GM19468 (cell line): ENCODE results near the gene NAXD.

Experiments
- ATAC-seq: cut with Tn5 transposase; IDR thresholded peaks from one replicate; pipeline ENCODE4 v1.9.1; 2021; ENCODE audit warnings: mild to moderate bottlenecking, moderate library complexity, moderate number of reproducible peaks; ENCODE audit not compliant: unreplicated experiment; ENCODE audit errors: extremely low read depth

The NAXD gene

GRCh38 chr13:110642291-110642981, 27.1 kb downstream of the NAXD start:
- no peak for ATAC-seq

DNA sequence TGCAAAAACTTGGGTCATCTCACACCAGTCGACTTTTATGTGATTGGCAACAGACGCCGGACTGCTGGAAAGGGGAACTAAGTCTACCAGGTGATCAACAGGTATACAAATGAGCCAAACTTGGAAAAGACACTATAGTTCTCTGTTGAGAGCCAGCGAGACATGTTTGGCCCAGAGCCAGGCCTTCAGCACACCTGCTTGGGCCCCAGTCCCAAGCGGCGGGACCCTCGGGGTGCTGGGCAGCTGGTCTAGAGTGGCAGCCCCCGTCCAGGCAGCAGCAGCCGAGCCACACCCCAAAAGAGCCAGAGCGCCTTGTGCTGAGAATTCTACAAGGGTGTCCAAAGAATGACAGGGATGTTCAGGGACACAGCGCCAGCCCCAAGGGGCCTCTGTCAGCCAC, 28.0 kb downstream of the NAXD start:
- no peak for ATAC-seq

DNA sequence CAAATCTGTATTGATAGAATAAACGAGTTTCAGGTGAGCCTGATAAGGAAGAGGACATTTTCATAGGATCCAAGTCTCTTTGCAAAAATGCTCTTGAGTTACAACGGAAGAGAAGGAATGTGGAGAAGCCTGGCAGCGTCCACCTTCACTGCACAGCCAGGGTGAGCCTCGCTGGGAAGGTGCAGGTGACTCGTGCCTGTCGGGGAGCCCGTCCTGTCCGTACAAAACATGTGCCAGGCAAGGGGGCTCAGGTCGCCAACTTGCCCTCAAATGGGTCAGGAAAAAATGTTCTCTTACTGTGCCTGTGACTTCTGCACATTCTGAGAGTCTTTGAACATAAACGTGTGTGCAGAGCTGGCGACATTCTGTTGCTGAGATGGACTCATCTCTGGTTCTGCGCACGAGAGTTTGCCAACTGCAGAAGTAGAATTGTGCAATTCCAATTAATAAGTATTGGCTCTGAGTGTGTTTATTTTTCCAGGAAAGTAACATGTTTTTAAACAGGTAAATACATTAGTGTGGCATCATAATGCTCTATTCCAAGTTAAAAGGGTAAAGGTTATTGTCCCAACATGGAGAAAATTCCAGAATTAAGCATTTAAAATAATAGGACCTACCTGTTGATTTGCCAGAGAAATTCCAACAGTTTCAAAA, 28.6 kb downstream of the NAXD start:
- ATAC-seq, result no peak

GRCh38 chr13:110644892-110645521, 29.7 kb downstream of the NAXD start:
- peak; percentile 86 for ATAC-seq

DNA sequence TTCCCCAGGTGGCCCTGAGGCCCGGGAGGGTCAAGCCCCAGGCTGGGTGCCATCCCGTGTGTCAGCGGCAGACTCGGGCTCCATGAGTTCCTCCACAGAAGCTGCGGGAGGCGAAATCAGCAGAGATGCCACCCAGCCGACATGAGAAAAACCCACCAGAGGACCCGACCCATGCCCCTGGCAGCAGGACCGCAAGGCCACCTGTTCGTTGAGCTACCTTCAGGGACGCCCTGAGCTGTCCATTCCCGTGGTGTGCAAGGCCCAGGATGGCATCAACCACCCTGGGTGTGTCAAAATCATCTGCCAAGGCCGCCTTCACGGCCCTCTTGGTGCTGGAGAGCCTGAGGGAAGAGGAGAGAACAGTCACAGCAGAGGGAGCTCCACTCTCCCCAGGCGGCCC, 30.4 kb downstream of the NAXD start:
- ATAC-seq, result no peak

- ATAC-seq, result no peak
Observed at GRCh38 chr13:110646442-110647364, 31.4 kb downstream of the NAXD start.

DNA sequence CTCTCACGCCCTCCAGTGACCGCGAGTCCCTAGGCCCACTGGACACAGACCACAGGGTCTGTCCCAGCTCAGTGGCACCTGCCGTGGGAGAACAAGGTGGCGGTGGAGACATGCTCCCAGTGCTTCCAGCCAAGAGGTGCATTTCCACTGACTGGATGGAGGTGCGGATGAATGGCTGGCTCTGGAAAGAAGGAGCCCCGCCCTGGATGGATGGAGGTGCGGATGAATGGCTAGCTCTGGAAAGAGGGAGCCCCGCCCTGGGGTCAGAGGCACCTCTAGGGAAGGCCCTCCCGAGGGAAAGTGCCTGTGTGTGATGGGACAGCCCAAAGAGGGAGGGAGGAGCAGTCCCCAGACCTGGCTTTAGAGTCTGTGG, 32.0 kb downstream of the NAXD start:
- no peak for ATAC-seq

DNA sequence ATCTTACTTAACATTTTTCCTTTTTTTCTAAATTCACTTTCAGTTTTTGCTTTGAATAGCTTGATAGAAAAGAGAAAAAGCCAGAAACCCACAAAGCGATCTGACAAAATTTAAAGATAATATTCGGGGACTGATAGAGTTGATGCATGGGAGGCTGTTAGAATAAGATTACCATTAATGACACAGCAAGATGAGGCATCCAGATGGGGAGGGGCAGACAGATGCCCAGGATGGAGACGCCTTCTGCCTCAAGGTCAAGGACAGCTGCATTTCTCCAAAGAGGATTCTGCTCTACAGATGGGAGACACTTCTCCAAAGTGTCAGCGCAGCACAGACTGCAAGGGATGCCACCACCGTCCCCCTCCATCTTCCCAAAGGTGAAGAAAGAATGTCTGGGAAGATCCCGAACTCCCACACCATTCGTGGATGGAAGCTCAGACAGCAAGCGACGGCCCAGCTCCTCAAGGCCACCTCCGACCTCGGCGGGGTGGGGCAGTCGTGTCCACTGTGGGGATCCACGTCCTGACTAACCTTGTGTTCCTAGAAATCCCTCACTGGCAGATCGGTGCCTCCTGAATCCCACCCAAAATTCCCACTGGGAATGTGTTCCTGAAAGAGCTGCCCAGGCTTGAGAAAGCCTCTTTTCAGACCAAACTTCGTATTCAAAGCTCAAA, 32.9 kb downstream of the NAXD start:
- ATAC-seq, result no peak

GRCh38 chr13:110648848-110649421, 33.6 kb downstream of the NAXD start:
- no peak for ATAC-seq

GRCh38 chr13:110649551-110649950, 34.2 kb downstream of the NAXD start:
- ATAC-seq, result no peak

DNA sequence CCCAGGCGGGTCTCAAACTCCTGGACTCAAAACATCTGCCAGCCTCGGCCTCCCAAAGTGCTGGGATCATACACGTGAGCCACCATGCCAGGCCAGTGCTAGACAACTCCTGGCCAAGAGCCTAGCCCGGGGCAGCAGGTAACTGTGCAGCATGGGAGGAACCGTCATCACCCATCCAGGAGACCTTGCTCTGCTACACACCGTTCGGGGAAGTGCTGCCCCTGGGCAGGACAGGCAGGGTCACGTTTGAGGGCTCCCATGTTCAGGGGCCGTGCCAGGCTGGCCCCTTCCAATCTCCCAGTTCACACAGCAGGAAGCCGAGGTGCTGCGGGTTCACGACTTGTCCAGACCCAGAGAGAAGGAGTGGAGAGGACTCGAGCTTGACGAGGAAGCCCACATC, 35.1 kb downstream of the NAXD start:
- no peak for ATAC-seq

DNA sequence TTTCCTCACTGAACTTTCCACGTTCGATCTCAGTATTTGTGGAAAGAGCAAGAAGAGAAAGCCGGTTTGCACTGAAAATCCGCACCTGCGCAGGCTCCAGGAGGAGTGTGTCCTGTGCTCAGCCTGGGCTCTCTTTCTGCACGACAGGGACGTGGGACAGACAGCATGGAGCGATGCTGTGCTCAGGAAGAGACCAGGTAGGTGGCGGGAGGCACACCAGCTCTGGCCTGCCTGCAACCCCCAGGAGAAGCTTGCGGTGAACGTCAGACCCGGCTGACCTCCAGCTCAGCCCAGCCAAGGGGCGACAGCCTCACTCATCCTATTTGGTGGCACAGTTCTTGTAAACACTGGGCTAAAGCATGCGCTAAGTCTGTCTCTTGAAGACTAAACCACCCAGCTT, 35.9 kb downstream of the NAXD start:
- ATAC-seq, result no peak

GRCh38 chr13:110651726-110652230, 36.4 kb downstream of the NAXD start:
- ATAC-seq, result no peak

- no peak for ATAC-seq
Observed at GRCh38 chr13:110652231-110652730, 36.9 kb downstream of the NAXD start.

DNA sequence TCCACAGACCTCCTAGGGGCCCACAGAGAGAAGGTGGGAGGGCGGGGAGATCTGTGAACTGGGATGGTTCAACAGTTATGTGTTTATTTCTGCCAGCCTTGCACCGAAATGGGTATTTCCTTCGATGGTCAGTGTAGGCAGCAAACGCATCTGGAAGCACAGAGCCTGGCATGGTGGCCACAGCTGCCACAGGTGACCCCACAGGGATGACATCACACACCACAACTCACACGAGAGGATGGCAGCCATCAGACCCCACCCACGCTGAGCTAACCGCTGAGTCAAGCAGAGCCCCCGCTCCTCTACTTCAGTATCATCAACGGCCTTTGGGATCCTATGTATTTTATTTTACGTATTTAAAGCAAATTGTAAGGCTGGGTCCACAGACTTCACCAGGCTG, 37.4 kb downstream of the NAXD start:
- no peak for ATAC-seq

DNA sequence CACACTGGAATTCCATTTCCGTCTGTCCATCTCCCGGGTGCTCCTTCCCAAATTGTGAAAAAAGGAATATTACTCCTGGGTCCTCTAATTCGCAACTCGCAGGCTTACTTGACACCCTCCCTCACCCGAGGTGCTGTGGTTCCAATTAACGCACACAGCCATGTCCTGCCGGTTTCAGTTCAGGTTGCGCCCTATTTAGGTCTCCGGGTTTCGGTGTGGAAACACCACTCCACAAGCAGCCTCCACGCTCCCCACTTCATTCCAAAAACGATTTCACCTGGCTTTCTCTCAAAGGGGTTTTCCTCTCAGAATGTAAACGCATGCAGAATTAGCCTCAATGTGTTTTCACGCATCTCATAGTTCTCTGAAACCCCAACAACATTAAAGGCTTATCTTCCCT, 37.9 kb downstream of the NAXD start:
- no peak for ATAC-seq

DNA sequence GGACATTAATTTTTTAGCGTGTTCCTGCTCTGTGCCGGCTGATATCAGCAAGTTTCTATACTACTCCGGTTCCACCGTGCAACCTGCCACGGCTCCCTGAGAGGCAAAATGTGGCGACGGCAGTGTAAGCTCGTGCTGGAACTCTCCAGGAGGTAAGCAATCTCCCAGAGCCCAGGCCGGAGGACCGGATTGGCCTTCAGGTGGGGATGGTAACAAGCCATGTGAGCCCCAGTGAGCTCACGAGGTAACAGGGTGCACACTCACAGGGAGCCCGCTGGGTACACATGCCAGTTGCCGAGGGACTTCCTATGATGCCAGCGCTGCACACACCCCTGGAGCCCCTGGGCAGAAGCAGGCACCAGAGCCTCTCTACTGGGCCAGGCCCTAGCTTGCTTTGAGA, 38.5 kb downstream of the NAXD start:
- no peak for ATAC-seq

DNA sequence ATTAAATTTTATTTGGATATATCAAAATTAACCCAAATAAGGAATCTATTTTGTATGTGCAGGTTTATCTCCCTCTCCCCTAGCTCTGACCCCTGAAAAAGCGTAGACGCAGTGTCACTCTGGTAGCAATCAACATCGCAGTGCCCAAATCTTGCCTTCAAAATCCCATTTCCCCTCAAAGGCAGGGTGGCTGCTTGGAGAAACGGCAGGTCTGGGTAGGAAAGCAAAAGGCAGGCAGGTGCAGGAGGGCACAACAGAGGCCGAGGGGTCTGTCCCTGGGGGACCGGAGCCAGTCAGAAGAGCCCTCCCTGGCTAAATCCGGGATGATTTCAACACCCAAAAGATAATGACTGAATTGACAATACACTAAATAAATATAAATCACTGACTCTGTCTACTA, 41.9 kb downstream of the NAXD start:
- ATAC-seq, result no peak

- ATAC-seq, result peak; percentile 88
Observed at GRCh38 chr13:110658218-110658911, 43.0 kb downstream of the NAXD start.
